PC-9 (cell line): ENCODE measurements around the gene FAM20B.

Experiments
- CTCF ChIP-seq: fragments of 200-600 bp; sonication (generic); conservative IDR thresholded peaks from 2 replicates; pipeline ENCODE4 v1.6.1; 2017; ENCODE audit warnings: mixed run types, antibody characterized with exemption, mild to moderate bottlenecking, moderate library complexity
- EZH2 ChIP-seq: fragments of 200-600 bp; sonication (generic); IDR thresholded peaks from 2 replicates; pipeline ENCODE4 v1.8.0; 2017; ENCODE audit warnings: antibody characterized with exemption, low read depth

DNA sequence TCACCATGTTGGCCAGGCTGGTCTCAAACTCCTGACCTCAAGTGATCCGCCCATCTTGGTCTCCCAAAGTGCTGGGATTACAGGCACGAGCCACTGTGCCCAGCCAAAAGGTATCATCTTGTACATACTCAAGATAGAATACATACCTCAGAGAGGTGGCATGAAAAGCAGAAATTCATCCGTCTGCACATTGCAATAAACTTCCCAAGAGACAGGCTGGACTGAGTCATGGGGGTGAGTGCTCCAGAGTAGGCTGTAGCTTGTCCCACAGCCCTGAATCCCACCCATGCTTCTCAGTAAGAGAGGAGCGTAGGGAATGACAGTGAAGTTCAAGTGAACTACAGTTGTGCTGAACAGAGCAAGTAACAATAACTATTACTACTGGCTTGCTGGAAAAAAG lies 75.9 kb downstream of the FAM20B start:
- TF ChIP-seq EZH2 (no peak), CTCF (no peak)
